ENCODE data around the gene HLA-DMB.
"Not testable (repeated sequence)": the region's sequence is repeated elsewhere in the genome, so short reads cannot be mapped to it uniquely, and the experiment has no call there.

HLA-DMB gene

DNA sequence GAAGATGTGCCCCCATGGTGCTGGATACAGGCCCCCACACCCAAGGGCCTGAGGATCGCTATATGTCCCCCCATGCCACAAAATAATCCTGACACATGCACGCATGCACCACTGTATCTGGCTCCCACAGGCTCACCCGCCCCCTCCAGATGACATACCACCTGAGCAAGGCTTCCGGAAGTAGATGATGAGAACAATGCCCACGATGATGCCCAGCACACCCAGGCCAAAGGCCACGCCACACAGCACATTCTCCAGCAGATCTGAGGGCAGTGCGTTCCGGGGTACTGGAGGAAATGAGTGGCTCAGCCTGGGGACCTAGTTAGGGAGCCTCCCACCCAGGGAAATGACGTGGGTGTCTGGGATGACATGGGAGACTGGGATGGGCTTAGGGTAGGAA lies 8.3 kb upstream of the HLA-DMB start:
- DNase-seq, result no peak

DNA sequence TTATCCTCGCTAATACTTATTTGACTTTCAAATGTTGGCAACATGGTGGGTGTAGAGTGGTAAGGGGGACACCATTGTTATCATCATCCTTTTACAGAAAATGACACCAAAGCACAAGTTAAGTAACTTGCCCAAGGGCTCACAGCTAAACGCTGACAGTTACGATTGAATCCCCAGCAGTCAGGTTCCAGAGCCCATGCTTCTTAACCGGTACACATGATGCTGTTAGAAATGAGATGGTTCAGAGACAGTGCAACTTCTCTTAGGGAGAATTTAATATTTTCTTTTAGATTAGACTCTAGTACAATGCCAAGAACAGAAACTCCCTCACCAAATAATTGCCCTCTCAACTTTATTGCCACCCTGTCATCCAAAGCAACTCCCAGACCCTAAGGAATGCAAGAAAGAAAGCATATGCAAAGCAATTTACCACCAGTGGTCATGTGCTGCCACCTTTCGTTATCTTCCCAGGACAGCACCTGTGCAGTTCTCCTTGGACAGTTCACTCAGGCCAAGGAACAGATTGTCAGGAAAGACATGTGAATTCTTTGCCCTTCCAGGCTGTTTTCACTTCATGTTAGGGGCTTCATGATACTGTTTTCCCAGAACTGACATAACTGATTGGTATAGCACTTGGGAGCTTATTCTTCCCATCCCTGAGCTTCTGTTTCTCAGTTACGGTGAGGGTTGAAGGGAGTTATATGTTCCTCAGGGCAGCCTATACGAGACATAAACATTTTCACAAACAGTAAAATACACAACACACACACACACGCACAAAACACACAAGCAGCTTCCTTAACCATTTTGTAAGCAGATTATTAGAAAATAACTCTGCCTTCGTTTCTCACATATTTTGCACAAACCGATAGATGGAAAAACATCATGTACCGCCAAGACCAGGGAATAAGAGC lies 7.0 kb upstream of the HLA-DMB start:
- peak; percentile 68 for DNase-seq

DNA sequence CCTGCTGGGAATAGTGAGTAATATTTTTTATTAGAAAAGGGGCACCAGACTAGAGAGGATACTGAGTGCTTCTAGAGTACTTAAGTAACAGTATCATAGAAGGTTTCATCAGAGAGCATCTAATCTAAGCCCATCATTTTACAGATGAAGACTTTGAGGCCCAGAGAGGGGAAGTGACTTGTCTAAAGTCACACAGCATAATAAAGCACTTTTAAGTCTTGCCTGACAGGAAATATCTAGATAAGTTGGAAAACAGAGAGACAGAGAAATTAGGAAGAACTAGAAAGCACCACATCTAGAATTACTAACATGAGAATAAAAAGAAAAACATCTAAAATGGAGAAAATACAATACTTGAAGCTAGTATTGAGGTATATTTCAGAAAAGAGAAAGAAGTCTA lies 6.1 kb upstream of the HLA-DMB start:
- DNase-seq, result no peak

DNA sequence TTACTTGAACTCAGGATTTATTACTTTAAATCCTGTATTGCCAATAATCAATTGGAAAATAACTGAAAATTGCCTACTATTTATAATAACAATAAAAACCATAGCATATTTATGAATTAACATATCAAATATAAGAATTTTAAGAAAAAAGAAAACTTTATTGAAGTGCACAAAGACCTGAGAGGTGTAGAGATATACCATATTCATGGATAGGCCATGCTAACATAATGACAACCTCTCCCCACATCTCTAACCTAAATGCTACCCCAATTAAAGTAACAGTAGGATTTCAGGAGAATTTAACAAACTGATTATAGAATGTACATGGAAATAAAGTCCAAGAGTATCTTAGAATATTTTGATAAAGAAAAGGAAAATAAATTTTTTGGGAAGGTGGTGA lies 5.1 kb upstream of the HLA-DMB start:
- no peak for DNase-seq

DNA sequence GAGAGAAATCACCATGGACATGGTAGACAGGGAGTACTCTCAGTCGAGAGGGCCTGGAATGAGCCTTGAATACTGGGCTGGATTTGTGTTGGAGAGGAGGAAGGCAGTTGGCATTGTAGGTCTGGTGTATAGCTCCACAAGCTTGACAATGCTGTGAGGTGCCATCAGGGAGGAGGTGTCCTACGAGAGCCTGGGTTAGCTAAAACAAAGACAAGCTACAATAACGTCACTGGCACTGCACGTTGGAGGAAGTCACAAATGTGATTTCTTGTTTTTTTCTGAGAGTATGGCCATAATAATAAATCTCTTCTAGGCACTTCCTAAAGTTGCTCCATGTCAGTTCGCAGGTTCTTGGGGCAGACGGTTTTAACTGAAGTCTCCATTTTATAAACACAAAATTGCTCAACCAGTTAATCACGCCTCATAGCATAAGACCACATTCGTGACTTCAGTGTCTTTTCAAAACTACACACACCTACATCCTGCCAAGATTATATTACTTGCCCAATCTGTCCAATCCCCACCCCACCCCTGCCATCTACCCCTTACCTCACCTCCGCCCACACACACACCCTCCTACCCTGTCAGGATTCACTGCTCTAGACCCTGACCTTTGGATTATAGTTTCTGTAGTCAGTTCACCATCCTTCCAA lies 4.4 kb upstream of the HLA-DMB start:
- peak; percentile 50 for DNase-seq

DNA sequence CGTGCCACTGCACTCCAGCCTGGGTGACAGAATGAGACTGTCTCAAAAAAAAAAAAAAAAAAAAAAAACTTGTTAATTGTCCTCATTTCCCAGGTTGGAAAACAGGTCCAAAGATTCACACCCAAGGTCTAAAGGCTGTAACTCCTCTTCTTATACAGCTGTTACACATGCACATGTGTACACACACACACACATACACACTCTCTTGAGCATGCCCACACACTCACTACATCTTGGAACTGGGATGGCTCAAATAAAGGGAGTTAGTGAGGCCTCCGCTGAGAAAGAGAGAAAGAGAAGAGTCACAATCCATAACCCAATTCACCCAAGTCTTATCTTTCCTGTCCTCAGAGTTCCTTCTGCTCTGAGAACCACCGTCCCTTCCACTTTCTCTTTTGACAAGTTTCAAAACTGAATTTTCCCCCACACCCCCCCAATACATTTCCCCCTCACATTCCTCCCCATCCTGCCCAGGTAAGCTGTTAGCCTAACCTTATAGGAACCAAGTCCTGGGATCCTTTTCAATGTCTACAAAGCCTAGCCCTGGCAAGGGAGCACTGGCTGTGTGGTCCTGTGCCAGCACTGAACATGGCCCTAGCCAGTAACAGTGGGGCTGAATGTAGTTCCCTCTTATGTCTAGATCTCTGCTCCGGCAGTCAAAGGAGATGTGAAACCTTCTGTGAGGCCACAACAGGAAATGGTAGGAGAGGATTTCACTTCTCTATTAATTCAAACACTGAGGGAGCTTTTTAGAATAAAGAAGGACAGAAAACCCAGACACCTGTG lies 3.2 kb upstream of the HLA-DMB start:
- DNase-seq, result peak; percentile 83

DNA sequence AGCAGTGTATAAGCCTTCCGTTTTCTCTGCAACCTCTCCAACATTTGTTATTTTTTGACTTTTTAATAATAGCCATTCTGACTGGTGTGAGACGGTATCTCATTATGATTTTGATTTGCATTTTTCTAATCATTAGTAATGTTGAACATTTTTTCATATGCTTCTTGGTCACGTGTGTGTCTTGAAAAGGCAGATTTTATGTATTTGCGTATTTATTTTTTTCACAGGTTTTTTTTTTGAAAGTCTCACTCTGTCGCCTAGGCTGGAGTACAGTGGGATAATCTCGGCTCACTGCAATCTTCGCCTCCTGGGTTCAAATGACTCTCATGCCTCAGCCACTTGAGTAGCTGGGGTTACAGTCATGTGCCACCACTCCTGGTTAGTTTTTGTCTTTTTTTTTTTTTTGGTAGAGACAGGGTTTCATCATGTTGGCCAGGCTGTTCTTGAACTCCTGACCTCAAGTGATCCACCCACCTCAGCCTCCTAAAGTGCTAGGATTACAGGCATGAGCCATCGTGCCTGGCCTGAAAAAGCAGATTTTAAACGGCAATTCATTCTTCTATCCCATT lies 1.8 kb upstream of the HLA-DMB start:
- not testable (repeated sequence) for DNase-seq

DNA sequence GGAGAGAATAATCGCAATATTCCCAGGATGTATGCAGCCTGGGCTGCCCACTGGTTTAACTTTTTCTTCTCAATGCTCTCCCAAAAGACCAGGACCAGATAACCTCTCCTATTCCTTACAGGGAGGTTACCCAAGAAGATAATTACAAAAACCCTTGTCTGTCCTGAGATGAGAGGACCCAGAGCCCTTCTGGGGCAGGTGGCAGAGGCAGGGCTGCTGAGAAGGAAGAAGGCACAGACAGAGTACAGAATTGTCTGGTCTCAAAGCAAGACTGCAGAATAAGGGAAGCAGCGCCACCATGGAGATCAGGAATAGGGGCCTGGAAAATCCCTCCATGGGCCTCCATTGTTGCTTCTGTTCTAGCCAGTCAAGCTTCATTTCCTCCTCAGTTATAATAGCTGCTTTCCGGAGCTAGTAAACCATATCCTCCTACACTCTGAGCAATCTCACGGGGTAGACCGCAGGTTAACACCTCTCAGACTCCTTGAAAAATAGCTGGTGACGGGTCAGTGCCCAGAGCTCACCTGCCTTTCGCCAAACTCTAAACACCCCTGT lies 463 bp upstream of the HLA-DMB start:
- DNase-seq, result peak; percentile 28

DNA sequence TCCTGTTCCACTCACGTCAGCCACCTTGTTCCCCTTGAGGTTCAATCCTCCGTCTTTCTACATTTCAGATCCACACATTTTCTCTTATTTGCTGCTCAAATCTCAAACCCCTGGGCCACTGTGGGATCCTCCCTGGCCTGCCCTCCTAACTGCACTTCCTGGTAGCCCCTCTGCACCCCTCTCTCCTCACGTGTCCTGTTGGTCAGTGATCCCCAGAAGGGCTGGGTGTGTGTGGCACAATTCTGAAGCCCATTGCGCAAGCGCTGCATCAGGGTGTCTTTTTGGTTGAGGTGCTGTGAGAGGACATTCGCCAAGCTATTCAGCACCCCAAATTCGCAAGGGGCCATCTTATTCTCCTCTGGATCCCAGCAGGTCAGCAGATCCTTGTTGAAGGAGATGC lies 2.3 kb downstream of the HLA-DMB start:
- DNase-seq, result no peak

DNA sequence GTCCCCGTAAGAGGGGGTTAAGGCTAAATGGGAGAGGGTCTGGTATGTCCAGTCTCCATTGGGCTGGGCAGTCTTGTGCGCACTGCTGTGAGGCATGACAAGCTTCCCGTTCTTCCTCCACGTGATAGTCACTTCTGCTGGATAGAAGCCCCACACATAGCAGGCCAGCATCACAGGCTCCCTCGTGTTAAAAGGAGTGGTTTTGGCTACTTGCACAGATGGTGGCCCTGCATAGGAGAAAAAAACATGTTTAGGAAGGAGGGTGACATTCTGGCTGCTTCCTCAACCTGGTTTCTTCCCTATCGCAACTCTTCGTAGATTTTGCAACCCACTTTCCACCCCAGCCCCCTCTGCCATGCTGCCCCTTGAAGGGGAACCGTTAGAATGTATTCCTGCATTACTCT lies 3.6 kb downstream of the HLA-DMB start:
- DNase-seq, result peak; percentile 28

DNA sequence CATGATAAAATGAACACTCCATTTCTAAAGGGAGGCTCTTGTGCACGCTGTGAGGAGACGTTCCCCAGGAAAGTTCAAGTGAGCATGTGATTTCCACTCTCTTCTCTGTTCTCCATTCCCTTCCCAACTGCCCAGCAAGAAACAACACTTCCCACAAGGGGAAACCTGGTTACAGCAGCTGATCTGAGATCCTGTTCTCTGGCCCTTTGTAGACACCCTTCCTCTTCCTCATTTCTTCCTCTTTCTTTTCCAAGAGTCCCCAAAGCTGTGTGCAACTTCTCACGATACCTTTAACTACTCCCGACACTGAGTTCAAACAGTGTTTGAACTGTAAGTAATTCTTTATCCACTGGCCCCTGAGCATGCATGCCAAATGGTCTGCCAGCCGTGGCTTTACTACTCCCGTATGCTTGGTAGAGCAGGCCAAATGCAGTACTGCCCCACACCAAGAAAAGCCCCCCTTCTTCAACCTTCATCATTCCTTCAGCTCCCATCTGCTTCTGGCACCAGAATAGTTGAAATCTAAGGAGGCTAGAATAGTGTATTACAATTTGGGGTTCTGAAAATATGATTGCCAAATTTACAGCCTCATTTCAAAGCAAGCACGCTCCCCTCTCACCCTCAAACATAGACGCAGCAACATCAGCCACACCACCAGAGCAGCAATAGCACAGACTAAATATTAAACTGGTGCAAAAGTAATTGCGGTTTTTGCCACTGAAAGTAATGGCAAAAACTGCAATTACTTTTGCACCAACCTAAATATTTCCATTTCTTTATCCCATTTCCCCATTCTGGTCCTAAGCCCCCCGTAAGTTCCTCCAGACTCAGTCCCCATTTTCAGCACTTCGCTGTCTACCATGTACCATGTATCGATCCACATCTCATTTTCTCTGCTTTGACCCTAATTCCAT lies 4.3 kb downstream of the HLA-DMB start:
- DNase-seq, result no peak

DNA sequence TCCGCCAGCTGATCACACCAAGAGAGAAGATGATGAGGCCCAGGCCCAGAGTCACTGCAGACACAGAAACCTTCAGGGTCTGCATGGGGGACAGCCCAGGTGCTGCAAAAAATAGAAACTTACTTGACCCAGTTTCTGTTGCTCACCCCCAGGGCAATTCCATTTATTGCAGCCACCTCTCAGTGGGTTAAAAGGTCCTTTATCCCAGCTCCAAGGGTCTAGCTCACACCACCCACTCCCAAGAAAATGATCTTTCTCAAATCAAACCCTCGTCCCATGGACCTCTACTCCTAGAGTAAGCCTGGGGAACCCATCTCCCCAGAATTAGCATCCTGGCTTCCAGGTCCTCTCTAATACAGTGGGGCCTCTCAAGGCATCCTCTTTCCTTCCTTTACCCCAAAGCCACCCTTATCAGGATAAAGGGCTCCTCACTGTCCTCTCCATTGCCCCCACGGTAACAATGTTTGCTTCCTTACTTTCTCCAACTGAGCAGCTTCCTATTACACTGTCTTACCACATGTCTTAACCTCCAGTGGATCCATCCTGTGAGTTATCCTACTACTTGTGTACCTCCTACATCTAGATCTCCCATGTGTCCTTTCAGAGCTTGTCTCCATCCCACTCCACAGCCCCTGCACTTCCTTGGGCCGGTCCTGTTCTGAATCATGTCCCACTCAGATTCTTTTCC lies 5.1 kb downstream of the HLA-DMB start:
- no peak for DNase-seq

DNA sequence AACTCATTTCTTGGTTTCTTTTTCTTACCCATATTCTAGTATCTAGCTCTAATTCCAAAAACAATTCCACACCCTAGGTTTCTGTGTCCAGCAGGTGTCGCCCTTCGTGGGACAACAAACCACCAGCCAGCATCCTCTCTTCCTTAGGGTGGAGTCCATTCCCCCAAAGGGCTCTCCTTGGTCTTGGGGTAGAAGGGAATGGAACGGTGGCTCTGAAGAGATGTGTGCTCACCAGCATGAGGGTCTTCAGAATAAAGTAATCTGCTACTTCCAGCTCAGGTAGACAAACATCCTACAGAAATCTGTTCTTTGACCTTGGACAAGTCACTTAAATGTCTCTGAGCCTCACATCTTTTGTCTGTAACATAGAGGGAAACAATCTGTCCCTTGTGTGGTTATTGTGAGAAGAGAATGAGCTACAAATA lies 7.2 kb downstream of the HLA-DMB start:
- DNase-seq, result peak; percentile 88

DNA sequence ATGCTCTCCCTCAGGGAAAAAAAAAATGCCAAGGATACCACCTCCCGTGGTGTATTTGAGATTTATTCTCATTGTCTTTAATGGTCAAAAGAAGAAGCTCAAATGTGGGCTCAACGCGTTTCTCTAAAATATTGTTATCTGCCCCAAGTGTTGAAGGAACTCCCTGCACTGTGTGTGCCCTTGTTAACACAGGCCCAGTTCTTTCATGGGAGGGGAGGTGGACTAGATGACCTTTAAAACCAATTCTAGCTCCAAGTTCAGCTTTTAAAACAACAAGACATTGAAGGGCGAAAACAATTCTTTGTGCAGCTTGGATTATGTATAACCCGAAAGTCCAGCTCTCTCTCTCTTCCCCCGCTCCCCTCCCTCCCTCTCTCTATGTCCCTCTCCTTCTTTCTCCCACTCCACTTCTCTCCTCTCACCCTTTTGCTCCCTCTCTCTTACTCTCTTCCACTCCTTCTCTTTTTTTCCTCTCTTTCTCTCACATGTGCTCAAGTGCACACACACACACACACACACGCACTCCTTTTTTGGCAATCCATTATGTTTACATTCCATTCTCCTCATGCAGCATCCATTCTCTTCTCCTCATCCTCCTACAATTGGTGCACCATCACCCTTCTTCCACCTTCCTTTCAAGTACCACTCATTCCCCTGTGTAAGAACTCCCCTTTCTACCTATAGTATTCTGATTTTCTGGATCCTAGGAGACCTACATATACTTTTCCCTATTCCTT lies 8.5 kb downstream of the HLA-DMB start:
- no peak for DNase-seq

DNA sequence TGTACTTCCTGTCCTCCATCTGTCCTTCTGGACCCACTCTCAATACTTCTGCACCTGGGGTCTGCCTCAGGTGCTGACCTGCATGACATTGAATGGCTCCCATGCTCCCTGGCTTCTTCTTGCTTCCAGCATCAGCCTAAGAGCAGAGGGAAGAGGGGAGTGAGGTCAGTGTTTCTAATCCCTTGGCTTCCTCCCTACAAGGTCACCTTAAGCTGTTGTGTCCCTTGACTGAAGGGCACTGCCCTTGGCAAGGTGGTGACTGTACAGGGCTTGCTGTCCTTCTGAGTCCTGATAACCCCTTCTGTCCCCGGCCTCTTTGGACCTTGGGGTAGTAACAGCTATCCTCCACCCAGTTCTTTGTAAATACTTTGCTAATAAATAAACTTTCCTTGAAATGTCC lies 9.6 kb downstream of the HLA-DMB start:
- DNase-seq, result no peak

DNA sequence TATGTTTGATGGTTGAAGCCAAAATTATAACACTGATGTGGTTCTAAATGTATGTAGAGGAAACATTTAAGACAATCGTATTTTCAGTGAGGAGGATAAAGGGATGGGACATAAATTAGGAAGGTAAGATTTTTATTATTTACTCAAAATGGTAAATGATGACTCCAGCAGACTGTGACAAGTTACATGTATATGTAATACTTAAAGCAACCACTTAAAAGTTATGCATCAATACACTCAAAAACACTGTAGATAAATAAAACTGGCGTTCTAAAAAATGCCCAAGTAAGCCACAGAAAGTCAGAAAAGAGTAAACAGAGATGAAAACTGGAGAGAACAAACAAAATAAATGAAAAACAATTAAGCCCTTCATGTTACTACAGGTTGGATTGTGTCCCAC lies 18.7 kb downstream of the HLA-DMB start:
- DNase-seq, result no peak

DNA sequence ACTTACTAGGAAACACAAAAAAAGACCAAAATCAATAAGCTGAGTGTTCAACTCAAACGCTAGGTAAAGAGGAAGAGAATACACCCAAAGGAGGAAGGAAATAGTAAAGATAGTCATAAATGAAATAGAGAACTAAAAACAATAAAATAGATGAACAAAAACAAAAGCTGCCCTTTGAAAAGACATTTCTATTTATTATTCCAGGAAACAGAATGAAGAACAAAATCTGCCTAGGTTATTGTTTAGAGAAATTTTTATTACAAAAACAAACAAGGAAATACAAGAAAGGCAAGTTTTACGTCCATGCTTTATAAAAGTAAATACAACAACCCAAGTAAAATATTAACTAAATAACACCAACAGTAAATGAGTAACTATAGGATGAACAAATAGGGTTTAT lies 20.1 kb downstream of the HLA-DMB start:
- peak; percentile 21 for DNase-seq

DNA sequence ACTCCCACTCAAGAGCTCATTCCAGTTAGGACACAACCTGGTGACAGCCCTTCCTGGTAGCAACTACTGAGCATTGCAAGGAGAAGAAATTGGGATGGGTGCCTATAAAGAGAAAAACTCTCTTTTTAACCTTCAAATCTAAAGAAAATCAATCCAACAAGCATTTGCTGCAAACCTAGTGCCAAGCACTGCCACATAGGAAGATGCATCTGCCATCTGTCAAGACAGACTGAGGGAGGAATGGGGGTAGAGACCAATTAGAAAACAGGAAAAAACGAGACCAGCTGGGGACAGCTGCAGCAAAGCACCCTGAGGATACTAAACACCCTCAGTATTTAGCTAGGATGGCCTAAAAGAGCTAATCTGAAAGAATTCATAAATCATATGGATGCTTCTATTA lies 27.9 kb downstream of the HLA-DMB start:
- no peak for DNase-seq

DNA sequence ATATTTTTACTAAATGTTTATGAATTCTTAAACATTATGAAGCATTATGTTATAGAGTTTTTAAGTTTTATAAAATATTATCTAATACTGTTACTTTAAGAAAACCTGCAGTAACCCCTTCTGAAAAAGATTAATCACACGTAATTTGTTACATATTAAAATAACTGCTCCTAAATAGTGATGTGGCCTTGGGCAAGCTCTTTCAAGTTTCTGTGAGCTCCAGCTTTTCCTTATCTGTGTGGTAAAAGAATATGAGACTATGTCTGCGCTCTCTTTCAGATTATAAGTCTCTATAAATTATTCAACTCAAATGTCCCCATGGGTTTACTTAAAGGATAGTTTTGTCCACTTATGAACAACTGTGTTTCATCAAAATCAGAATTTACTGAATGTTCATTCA lies 31.9 kb downstream of the HLA-DMB start:
- DNase-seq, result no peak

DNA sequence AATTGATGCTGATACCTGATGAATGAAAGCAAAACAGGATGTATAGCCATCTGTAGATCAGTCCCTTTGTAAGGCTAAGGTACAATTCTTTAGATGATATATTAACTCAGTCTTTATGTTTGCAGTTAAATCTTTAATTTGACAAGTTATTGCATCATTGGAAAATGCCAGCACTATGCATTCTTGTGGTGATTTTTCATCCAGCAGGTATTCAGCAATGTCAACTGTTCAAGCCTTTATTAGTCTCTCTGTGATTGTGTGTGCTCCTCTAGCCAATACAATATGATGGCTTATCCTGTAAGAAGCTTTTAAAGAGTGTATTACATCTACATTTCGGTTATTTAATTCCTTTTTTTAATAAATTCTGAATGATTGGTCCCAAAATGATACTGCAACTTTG lies 34.3 kb downstream of the HLA-DMB start:
- no peak for DNase-seq

Data from hematopoietic multipotent progenitor cell treated with erythropoietin and hydrocortisone succinate and interleukin-3 and kit ligand, for 4 days (in vitro differentiated cells).